HG03558 (cell line): Measurements from ENCODE around the gene GRAMD2A.

Experiments used
- ATAC-seq: cut with Tn5 transposase; IDR thresholded peaks from one replicate; pipeline ENCODE4 v1.9.1; 2021; ENCODE audit warnings: moderate number of reproducible peaks; ENCODE audit not compliant: unreplicated experiment; ENCODE audit errors: extremely low read depth

The GRAMD2A gene

DNA sequence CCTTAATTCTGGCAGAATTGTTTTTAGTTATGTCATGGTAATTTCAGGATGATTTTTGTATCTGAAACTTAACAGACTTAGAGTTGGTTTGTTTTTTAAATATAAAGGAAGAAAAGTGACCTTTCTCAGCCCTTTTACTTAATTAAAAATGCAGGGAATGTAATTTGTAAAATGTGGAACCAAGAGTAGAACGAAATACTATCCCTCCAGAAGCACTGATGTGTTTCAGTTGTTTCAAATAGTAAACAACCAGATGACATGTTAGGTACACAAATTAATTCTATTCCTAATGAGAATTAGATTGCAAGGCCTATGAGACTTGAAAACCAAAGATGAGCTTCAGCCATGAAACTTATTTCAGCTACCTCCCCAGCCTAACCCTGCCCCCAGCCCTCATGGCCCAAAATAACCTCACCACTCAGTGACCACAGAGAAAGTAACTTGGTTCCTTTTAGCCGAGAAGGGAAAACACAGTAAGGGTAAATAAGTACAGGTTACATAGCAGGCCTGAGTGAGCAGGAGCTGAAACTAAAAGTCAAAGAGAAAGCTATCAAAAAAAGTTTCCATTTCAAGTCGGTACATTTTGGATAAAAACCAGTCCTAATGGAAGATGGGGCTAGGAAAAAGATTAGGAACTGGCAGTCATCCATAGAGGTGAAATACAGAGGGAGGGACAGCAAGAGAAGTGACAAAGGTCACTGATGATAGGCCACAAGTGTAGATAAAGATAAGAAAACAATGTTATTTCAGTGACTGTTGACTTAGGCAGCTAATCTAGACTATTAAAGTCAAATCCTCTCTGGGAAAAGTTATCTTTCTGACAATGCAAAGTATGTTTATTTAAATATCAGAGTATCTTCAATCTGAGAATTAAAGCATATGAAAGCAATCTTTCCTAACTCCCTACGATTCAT, 56.2 kb downstream of the GRAMD2A start:
- peak; percentile 97 for ATAC-seq

DNA sequence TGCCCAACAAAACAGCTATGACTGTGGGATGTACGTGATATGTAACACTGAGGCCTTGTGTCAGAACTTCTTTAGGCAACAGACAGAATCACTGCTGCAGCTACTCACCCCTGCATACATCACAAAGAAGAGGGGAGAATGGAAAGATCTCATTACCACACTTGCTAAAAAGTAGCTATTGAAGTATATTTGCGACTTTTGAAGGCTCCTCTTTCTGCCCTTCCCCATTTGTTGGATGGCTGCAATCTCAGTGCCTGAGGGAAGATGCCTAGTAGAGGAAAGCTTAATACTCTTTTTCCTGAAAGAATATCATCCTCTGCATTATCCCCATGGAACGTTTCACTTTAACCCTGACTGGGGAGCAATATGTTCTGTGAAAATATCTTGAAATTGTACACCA, 57.5 kb downstream of the GRAMD2A start:
- ATAC-seq = no peak

- ATAC-seq = no peak
Measured at GRCh38 chr15:72139667-72140066, 57.9 kb downstream of the GRAMD2A start.

DNA sequence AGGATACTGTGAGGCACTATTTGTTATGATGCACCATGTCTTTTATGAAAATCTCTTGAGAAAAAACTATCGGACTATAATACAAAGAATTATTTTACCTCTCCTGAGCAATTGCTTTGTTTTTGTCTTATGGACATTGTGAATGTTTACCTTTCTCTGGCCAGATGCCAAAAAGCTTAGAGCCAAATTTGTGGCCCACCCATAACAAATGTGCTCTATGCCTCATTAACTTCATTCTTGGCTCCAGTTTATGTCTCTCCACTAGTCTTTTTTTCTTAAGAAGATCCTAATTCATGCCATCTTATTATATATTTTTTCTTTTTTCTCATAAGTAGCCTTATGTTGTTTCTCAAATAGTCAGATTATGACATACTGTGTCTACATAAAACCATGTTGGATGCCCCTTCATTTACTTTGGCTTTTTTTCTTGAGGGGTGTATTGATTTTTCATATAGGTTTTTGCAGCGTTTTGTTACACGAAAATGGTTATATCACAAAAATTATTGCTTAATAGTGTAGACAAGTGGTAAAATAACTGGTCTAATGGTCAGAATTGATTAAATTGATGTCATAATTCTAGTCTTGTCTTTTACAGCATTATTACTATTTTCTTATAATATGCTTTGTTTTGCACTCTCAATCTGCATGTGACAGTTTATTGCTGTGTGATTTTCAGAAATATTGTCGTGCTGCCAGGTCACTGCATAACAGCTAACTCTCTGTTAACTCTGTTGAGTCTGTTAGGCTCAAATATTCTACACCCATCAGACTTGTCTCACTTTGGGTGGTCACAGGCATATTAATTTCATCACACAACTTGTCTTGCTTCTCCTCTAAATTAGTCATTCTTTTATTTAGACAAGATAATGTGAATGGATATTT, 61.2 kb downstream of the GRAMD2A start:
- no peak for ATAC-seq

DNA sequence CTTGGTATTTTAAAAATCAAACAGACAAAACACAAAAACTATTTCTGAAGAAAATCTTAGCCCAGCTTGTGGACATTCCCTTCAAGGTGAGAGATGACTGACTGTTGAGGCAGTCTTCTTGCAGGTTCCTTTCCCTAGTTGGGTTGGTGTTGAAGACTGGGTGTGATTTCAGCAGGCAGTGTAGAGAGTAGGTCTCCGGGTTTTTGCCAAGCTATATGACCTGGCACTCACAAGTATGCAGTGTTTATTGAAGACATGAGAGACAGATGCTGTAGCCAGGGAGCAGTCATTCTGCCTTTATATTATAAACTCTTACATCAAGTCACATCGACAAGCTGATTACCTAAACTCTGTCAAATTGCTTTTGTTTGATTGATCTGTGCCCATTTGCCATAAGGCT, 61.9 kb downstream of the GRAMD2A start:
- ATAC-seq = no peak

DNA sequence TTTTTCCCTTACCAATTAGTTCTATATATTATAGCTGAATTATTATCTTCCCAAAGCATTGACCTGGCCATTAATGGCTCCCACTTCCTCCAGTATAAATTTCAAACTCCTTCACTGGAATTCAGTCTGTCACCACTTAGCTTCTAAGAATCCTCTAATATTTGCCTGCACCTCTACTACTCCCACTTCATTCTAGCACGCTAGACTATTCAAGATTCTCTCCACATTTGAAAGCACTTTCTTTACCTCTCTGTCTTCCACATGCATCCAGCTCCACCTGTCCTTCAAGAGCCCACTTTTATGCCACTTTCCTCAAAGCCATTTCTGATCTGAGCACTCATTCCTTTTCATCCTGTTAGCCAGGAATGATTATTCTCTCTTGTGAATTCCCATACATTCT, 64.4 kb downstream of the GRAMD2A start:
- no peak for ATAC-seq

- ATAC-seq = no peak
Measured at GRCh38 chr15:72131922-72132321, 65.7 kb downstream of the GRAMD2A start.

DNA sequence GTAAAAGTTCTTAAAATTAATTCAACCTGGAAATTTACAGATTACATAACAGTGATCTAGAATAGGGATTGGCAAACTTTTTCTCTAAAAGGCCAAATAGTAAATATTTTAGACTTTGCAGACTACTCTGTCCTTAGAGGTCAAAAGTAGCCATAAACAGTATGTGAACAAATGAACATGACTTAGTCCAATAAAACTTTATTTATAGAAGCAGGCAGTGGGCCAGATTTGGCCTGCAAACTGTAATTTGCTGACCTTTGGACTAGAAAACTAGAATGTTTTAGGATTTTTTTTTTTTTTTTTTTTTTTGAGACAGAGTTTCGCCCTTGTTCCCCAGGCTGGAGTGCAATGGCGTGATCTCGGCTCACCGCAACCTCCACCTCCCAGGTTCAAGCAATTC, 67.3 kb downstream of the GRAMD2A start:
- no peak for ATAC-seq

GRCh38 chr15:72128359-72128758, 69.2 kb downstream of the GRAMD2A start:
- ATAC-seq = no peak

DNA sequence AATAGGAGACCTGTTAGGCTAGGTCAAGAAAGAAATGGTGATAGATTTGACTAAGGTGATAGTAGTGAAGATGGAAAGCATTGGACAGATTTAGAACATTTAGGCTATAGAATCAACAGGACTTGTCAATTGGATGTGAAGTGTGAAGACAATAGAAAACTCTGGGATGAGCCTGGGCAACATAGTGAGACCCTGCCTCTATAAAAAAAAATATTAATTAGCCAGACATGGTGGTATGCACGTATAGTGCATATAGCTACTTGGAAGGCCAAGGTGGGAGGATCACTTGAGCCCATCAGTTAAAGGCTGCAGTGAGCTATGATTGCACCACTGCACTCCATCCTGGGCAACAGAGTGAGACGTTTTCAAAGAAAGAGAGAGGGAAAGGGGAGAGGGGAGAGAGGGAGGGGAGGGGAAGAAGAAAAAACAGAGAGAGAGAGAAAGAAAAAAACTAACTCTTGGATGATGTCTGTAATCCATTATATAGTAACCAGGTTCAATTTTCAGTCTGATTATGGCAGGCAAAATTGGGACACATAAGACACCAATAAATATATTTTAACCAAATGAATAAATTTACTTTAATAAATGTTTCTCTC, 69.8 kb downstream of the GRAMD2A start:
- ATAC-seq = no peak

DNA sequence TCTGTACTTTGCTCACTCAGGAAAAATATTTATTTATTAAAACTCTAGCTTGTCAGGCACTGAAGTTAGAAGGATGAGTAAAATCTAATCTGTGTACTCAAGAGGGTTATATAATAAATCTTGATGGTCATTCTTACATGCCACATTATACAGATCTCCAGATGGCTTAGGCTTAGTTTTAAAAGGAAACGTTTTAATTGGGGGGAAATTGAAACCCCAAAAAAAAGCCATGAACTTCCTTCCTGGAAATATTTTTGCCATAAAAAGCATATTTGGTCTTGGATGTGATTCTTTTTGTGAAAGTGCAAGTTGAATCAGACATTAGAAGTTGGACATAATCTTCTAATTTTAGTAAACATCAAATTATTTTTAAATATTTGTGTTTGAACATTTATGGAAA, 73.4 kb downstream of the GRAMD2A start:
- no peak for ATAC-seq

DNA sequence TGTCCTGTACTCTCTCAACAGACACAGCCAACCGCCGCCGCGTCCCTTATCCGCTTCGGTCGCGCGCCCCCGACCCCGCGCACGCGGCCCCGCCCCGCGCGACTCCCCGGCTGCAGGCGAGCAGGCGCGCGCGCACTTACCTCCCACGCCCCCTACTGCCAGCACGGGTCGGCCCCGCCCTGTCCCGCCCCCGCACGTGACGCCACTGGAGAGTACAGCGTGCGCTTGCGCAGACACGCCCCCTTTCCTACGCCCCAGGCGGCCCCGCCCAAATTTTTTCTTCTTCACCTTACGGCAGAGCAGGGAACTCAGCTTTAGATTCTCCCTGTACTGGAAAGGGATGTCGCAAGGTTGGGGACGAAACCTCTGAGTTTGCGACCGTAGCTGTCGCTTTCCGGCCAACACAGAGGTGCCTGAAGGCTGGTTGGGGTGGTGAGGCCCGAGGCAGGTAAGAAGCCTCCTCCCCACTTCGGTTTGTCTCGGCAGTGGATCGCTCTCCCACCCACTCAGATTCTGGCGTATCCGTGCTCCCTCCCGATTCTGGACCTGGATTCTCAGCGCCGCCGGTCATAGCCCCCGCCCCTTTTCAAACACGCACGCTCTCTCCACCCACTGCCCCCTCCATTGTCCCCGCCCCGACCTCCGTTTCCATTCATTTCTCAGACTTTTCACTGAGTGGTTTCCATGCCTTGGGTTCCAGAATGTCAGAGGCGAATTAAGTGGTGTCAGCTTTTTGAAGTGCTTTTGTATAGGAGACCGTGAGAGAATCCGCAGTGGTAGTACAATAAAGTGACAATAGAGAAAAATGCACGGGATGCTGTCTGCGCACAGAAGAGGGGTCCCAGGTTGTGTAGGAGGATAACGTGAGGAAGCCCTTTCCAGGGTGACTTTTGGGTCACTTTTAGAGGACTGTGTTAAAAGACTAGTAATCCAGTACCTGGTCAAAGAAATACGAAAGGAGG, 79.3 kb downstream of the GRAMD2A start, which contains the start of the genes MYO9A and SENP8:
Gene MYO9A (minus strand): TSS at position 134 of the 962 bp plus-strand sequence. CDS start 71,587 bp downstream, outside the sequence.
Gene SENP8 (plus strand): TSS at position 387 of the 962 bp plus-strand sequence. CDS start 21,221 bp downstream, outside the sequence.
- ATAC-seq = peak; percentile 35

DNA sequence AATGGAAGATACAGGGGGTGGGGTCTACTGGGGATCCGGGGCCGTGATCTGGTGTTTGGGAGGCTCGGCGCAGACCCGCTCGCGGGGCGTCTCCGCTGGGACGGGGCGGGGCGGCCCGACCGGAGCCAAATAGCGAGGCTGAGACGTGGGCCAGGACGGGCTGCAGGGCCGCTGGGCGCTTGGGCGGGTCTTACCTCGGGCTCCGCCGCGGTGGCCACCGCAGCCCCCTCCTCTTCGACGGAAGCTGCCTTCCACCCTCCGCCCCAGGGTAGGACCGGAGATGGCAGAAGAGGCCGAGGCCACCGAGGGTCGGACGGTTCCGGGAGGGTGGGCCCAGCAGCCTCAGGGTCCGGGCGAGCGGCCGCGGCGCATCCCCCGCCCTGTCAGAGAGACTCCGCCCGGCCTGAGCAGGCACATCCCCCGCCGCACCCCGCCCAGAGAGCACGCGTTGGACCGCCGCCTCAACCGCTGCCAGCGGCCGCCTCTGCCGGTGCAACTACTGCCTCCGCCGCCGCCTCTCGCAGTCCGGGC, 80.0 kb downstream of the GRAMD2A start:
- ATAC-seq = peak; percentile 27

DNA sequence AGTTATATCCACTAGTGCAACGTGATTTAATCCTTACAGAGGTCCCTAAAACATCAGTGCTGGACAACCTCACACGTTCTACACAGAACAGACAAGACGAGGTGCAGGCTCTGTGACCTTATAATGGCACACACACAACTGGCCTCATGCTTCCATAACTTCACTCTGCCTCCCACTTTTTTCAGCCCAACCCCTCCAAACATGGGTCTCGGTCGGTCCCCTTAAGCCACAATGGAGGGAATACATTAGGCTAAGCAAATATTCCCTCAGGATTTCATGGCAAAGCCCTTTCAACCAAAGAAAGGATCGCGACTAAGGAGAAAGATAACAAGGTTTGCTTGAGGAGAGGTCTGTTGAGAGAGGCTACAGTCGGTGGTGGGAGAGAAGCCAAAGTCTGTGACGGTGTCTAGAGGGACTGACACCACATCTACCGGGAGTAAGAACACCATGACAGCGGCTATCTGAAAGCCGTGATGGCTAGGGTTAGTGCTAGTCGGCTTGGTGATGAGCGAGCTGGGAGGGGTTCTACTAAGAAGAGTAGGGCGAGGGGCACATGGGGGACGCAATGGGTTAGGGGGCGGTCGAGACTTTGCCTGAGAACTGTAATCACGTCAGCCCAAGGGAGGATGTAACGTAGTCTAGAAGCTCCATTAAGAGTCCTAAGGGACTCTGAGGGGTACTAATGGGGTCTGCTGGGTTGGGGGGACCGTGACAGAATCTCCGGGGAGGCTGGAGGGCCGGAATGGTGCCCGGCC, 80.7 kb downstream of the GRAMD2A start:
- no peak for ATAC-seq

DNA sequence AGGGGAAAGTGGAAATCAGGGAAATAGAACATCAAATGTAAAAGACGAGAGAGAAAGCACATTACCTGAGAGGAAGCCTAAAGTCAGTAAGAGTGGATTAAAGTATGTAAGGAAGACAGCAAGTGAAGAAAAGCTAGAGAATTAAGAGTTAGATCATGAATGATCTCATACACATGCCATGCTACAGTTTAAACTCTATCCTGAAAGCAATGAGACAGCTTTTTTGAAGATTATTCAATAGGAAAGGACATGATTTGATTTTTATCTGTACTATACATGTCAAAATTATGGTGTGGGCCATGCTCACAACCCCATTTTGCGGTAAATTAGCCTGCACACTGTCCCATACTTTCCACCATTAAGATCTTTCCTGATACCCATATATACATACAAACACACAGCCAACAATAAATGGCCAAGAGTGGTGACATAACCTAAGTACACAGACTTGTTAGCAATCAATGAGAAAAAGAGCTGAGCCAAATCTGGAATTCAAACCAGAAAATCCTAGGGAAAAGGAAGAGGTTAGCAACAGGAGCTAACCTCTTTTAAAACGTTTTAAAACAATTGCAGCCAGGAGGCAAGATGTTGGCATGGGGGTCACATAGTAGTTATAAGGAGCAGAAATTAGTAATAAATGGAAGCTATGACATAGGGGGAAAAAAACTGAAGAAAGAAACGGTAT, 84.1 kb downstream of the GRAMD2A start:
- no peak for ATAC-seq

- ATAC-seq = no peak
Measured at GRCh38 chr15:72112805-72113204, 84.8 kb downstream of the GRAMD2A start.

DNA sequence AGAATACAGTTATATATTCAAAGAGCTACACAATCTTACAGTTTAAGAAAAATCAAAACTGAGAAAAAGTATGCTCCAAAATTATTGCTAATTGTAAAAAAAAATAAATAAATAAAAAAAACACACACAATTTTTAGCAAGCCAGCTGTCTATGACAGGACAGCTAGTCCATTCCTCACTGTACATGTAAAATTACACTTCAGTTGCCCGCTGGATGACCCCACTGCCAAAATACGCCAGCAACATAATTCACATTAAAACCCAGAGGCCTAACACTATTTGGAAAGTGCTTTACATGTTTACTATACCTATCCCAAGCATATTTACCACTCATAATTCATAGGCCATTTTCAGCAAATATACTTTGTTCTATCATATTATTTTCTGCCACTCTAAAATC, 85.5 kb downstream of the GRAMD2A start:
- ATAC-seq = no peak

DNA sequence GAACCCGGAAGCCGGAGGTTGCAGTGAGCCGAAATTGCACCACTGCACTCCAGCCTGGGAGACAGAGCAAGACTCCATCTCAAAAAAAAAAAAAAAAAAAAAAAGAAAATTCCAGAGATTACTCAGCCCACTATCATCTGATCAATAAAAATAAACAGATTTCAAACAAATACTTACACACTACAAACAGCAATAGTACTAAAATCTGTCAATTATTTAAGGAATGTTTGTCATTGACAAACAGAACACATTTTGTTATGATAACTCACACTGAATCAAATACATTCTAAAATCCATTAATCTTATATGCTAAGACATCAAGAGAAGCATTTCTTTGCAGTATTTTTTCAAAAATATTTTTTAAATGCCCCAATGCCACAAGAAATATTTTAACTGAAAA, 87.2 kb downstream of the GRAMD2A start:
- ATAC-seq = no peak
